H9 (cell line): ENCODE data around the gene FSTL1. TPM values are rescaled to one million over a fixed set of nuclear protein-coding genes. Genes with fewer than 3 reads are reported as not detected.
A peak's percentile ranks its signal among the peaks of the same experiment; 100 is the strongest.

Experiments
- DNase-seq: peaks from one replicate; pipeline ENCODE4 v3.0.0-alpha.2; 2017
- H2AFZ ChIP-seq: one replicate; pipeline ENCODE4 v1.6.1; 2013; ENCODE audit warnings: mild to moderate bottlenecking, low read length, control low read depth, moderate library complexity
- H2AK5ac ChIP-seq: 2 replicates; pipeline ENCODE4 v1.6.1; 2013; ENCODE audit warnings: low read length, control low read depth, mixed read lengths; ENCODE audit not compliant: insufficient read length
- H2BK120ac ChIP-seq: one replicate; pipeline ENCODE4 v1.6.1; 2013; ENCODE audit warnings: low read depth, mild to moderate bottlenecking, low read length, control low read depth, inconsistent platforms; ENCODE audit not compliant: poor library complexity, severe bottlenecking
- H2BK12ac ChIP-seq: 2 replicates; pipeline ENCODE4 v1.6.1; 2013; ENCODE audit warnings: low read length, control low read depth, mixed read lengths, low read depth; ENCODE audit not compliant: insufficient read length
- H2BK15ac ChIP-seq: 2 replicates; pipeline ENCODE4 v1.6.1; 2013; ENCODE audit warnings: low read depth, low read length, control low read depth
- H2BK20ac ChIP-seq: one replicate; pipeline ENCODE4 v1.6.1; 2013; ENCODE audit warnings: low read depth, mild to moderate bottlenecking, low read length, control low read depth, inconsistent platforms; ENCODE audit not compliant: poor library complexity, severe bottlenecking
- H2BK5ac ChIP-seq: 2 replicates; pipeline ENCODE4 v1.6.1; 2013; ENCODE audit warnings: low read length, control low read depth, mixed read lengths; ENCODE audit not compliant: insufficient read length
- H3K14ac ChIP-seq: 2 replicates; pipeline ENCODE4 v1.6.1; 2013; ENCODE audit warnings: low read length, control low read depth; ENCODE audit not compliant: insufficient read depth
- H3K18ac ChIP-seq: 2 replicates; pipeline ENCODE4 v1.6.1; 2013; ENCODE audit warnings: low read depth, mild to moderate bottlenecking, mixed read lengths, low read length, control low read depth; ENCODE audit not compliant: insufficient read length
- H3K23ac ChIP-seq: 2 replicates; pipeline ENCODE4 v1.6.1; 2013; ENCODE audit warnings: low read length, control low read depth, mixed read lengths, low read depth; ENCODE audit not compliant: insufficient read length
- H3K23me2 ChIP-seq: 2 replicates; pipeline ENCODE4 v1.6.1; 2013; ENCODE audit warnings: low read depth, mild to moderate bottlenecking, mixed read lengths, low read length, control low read depth; ENCODE audit not compliant: insufficient read length, poor library complexity, severe bottlenecking
- H3K27ac ChIP-seq: 2 replicates; pipeline ENCODE4 v1.5.1; 2013; ENCODE audit warnings: low read length, control low read depth, mixed read lengths, low read depth; ENCODE audit not compliant: insufficient read length
- H3K27me3 ChIP-seq: 2 replicates; pipeline ENCODE4 v1.6.1; 2013; ENCODE audit warnings: low read length, control low read depth, inconsistent platforms; ENCODE audit not compliant: insufficient read depth
- H3K4ac ChIP-seq: 2 replicates; pipeline ENCODE4 v1.6.1; 2013; ENCODE audit warnings: low read depth, mild to moderate bottlenecking, control low read depth, inconsistent platforms, low read length, moderate library complexity
- H3K4me1 ChIP-seq: 2 replicates; pipeline ENCODE4 v1.6.1; 2013; ENCODE audit warnings: low read length, control low read depth, inconsistent platforms; ENCODE audit not compliant: insufficient read depth
- H3K4me2 ChIP-seq: 2 replicates; pipeline ENCODE4 v1.6.1; 2013; ENCODE audit warnings: low read length, control low read depth, mixed read lengths; ENCODE audit not compliant: insufficient read length, insufficient read depth
- H3K56ac ChIP-seq: 2 replicates; pipeline ENCODE4 v1.6.1; 2013; ENCODE audit warnings: low read depth, mild to moderate bottlenecking, mixed read lengths, low read length, control low read depth; ENCODE audit not compliant: insufficient read length
- H3K79me1 ChIP-seq: 2 replicates; pipeline ENCODE4 v1.6.1; 2013; ENCODE audit warnings: low read depth, mild to moderate bottlenecking, moderate library complexity, low read length, control low read depth, inconsistent platforms; ENCODE audit not compliant: insufficient read depth, poor library complexity, severe bottlenecking
- H3K79me2 ChIP-seq: 2 replicates; pipeline ENCODE4 v1.6.1; 2013; ENCODE audit warnings: low read length, control low read depth, inconsistent platforms; ENCODE audit not compliant: insufficient read depth
- H3K9ac ChIP-seq: 2 replicates; pipeline ENCODE4 v1.6.1; 2013; ENCODE audit warnings: low read length, control low read depth, mixed read lengths; ENCODE audit not compliant: insufficient read length; ENCODE audit errors: extremely low read depth
- H3K9me3 ChIP-seq: one replicate; pipeline ENCODE4 v1.6.1; 2013; ENCODE audit warnings: low read depth, low read length, inconsistent platforms; ENCODE audit not compliant: control insufficient read depth
- H3T11ph ChIP-seq: one replicate; pipeline ENCODE4 v1.6.1; 2013; ENCODE audit warnings: mild to moderate bottlenecking, low read length, control low read depth, inconsistent platforms
- H4K20me1 ChIP-seq: one replicate; pipeline ENCODE4 v1.6.1; 2013; ENCODE audit not compliant: control insufficient read depth, insufficient read length, insufficient read depth
- H4K5ac ChIP-seq: 2 replicates; pipeline ENCODE4 v1.6.1; 2013; ENCODE audit warnings: low read depth, mild to moderate bottlenecking, mixed read lengths, low read length, control low read depth; ENCODE audit not compliant: insufficient read length
- H4K8ac ChIP-seq: replicated peaks from 2 replicates; pipeline ENCODE4 v1.6.1; 2013; ENCODE audit warnings: low read length, control low read depth, mixed read lengths, low read depth; ENCODE audit not compliant: insufficient read length
- H4K91ac ChIP-seq: 2 replicates; pipeline ENCODE4 v1.6.1; 2013; ENCODE audit warnings: low read depth, mild to moderate bottlenecking, moderate library complexity, mixed read lengths, low read length, control low read depth; ENCODE audit not compliant: insufficient read length
- H3K27ac Mint-ChIP-seq, 3 experiments: 2 replicates in 2 of 3; 3 replicates in 1 of 3; pipeline ENCODE4 v1.8.0; 2020 to 2021; ENCODE audit warnings: mixed read lengths in 3 of 3, mild to moderate bottlenecking in 1 of 3, moderate library complexity in 1 of 3
- H3K27me3 Mint-ChIP-seq: 2 replicates; pipeline ENCODE4 v1.8.0; 2021; ENCODE audit warnings: low read depth, mild to moderate bottlenecking, moderate library complexity, mixed read lengths
- H3K36me3 Mint-ChIP-seq, 3 experiments: 2 replicates in 2 of 3; 3 replicates in 1 of 3; pipeline ENCODE4 v1.8.0; 2020 to 2021; ENCODE audit warnings: low read depth in 3 of 3, mixed read lengths in 3 of 3; ENCODE audit not compliant: insufficient read depth in 1 of 3
- H3K4me1 Mint-ChIP-seq, 2 experiments: 2 replicates each; pipeline ENCODE4 v1.8.0; 2020; ENCODE audit warnings: mixed read lengths in 2 of 2
- H3K4me3 Mint-ChIP-seq, 2 experiments: 2 replicates in 1 of 2; 3 replicates in 1 of 2; pipeline ENCODE4 v1.8.0; 2020 to 2021; ENCODE audit warnings: mild to moderate bottlenecking in 2 of 2, mixed read lengths in 2 of 2, moderate library complexity in 1 of 2
- H3K9me3 Mint-ChIP-seq, 2 experiments: 2 replicates in 1 of 2; 3 replicates in 1 of 2; pipeline ENCODE4 v1.8.0; 2020; ENCODE audit warnings: mild to moderate bottlenecking in 2 of 2, mixed read lengths in 2 of 2, moderate library complexity in 1 of 2
- WGBS: extraction: QIAGEN DNeasy Blood & Tissue Kit; methylation state at CpG from one replicate; pipeline ENCODE4 v1.1.7; 2013; ENCODE audit warnings: missing lambda C conversion rate, low lambda C conversion rate, mixed read lengths; ENCODE audit not compliant: insufficient read length; ENCODE audit errors: extremely low coverage; 5-methylcytosine and 5-hydroxymethylcytosine counted together
- total RNA-seq: library from RNA; stranded (reverse); gene quantifications from 2 replicates; pipeline ENCODE4 v1.2.1, GENCODE V29; 2021
- TF ChIP-seq, protein P1 (sequence below): fragments of 200-600 bp; sonication (generic); conservative IDR thresholded peaks from 3 replicates; pipeline ENCODE4 v1.8.0; 2021; ENCODE audit warnings: antibody characterized with exemption, mild to moderate bottlenecking

FSTL1 gene
- total RNA-seq, 1 experiment from 2014 or later = 326 TPM

DNA sequence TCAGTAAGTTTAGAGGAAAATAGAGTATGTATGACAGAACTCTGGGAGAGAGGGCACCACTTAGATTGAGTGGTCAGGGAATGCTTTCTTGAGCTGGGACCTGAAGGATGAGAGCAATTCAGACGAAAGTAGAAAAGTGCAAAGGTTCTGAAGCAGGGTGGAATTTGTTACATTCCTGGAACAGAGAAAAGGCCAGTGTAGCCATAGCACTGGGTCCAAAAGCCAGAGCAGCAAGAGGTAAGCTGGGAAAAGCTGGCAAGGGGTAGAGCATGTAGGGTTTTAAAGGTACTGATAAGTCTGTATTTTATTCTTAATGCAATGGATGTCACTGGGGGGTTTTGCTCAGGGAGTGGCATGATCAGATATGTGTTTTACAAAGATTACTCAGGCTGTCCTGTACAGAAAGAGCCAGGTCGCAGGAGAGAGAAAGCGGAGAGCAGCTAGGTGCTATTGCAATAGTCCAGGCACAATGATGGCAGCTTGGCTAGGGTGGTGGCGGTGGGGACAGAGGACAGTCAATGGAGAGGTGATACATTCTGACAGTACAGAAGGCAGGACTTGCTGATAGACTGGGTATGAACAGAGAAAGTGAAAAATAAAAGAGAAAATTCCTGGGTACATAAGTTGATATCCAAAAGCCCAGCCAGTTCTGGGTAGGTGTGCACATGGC is 17.0 kb downstream of the FSTL1 start:
- WGBS = no CpG with 5 or more reads among the region's 4 CpGs
- H2AFZ ChIP-seq = no peak overlapping the region
- Mint-ChIP-seq H3K9me3 (no peaks in the 10 kb centered on the region), H3K4me3 (no peak overlapping the region), H3K36me3 (peaks cover 21 to 45% (median 40%) of the 10 kb centered on the region in 3 experiments), H3K27me3 (no peaks in the 10 kb centered on the region), H3K27ac (peak overlapping the region; percentile 31 to 86 (median 57); a peak in 6 of 7 replicates), H3K4me1 (peaks cover 63 to 75% of the 10 kb centered on the region in 2 experiments)
- H3K79me2 ChIP-seq = peaks cover 8% of the 10 kb centered on the region; the same call in 1 of the 2 replicates
- no peaks in the 10 kb centered on the region for H4K20me1 ChIP-seq
- H3K14ac ChIP-seq = no peak overlapping the region
- H4K91ac ChIP-seq = no peak overlapping the region
- H3K4me2 ChIP-seq = no peak overlapping the region
- TF ChIP-seq, protein P1, sequence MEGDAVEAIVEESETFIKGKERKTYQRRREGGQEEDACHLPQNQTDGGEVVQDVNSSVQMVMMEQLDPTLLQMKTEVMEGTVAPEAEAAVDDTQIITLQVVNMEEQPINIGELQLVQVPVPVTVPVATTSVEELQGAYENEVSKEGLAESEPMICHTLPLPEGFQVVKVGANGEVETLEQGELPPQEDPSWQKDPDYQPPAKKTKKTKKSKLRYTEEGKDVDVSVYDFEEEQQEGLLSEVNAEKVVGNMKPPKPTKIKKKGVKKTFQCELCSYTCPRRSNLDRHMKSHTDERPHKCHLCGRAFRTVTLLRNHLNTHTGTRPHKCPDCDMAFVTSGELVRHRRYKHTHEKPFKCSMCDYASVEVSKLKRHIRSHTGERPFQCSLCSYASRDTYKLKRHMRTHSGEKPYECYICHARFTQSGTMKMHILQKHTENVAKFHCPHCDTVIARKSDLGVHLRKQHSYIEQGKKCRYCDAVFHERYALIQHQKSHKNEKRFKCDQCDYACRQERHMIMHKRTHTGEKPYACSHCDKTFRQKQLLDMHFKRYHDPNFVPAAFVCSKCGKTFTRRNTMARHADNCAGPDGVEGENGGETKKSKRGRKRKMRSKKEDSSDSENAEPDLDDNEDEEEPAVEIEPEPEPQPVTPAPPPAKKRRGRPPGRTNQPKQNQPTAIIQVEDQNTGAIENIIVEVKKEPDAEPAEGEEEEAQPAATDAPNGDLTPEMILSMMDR = no peak
- H3K9ac ChIP-seq = no peak overlapping the region
- no peaks in the 10 kb centered on the region for H3K79me1 ChIP-seq
- DNase-seq = no peak
- H3K56ac ChIP-seq = no peak overlapping the region
- H3K9me3 ChIP-seq = no peaks in the 10 kb centered on the region
- no peaks in the 10 kb centered on the region for H3K27me3 ChIP-seq
- no peak overlapping the region for H2BK120ac ChIP-seq
- H4K8ac ChIP-seq = no peak overlapping the region
- H3T11ph ChIP-seq = peak overlapping the region; percentile 21
- no peak overlapping the region for H2AK5ac ChIP-seq
- H2BK5ac ChIP-seq = no peak overlapping the region
- H3K27ac ChIP-seq = no peak overlapping the region
- H2BK12ac ChIP-seq = peak overlapping the region; percentile 2
- no peak overlapping the region for H3K23ac ChIP-seq
- H3K23me2 ChIP-seq = no peaks in the 10 kb centered on the region
- H3K18ac ChIP-seq = no peak overlapping the region
- no peak overlapping the region for H3K4ac ChIP-seq
- H2BK20ac ChIP-seq = no peak overlapping the region
- peaks cover 22% of the 10 kb centered on the region for H3K4me1 ChIP-seq
- H4K5ac ChIP-seq = no peak overlapping the region
- H2BK15ac ChIP-seq = no peak overlapping the region
